HUES48 (cell line): ENCODE measurements around the gene ST8SIA3.

ENCODE experiments used
- H3K27ac ChIP-seq: one replicate; pipeline ENCODE4 v1.7.0; 2013; ENCODE audit warnings: low read depth, low read length, inconsistent platforms
- H3K27me3 ChIP-seq: 2 replicates; pipeline ENCODE4 v1.6.1; 2013; ENCODE audit warnings: mild to moderate bottlenecking, low read length; ENCODE audit not compliant: control insufficient read depth, insufficient read depth
- H3K36me3 ChIP-seq: 2 replicates; pipeline ENCODE4 v1.6.1; 2013; ENCODE audit warnings: low read length; ENCODE audit not compliant: control insufficient read depth, insufficient read depth
- H3K4me1 ChIP-seq: 2 replicates; pipeline ENCODE4 v1.6.1; 2013; ENCODE audit warnings: mild to moderate bottlenecking, low read length; ENCODE audit not compliant: control insufficient read depth, insufficient read depth
- H3K4me3 ChIP-seq: 2 replicates; pipeline ENCODE4 v1.5.1; 2013; ENCODE audit warnings: mild to moderate bottlenecking, low read depth, low read length
- H3K9ac ChIP-seq: 2 replicates; pipeline ENCODE4 v1.6.1; 2013; ENCODE audit warnings: mild to moderate bottlenecking, low read depth, low read length, moderate library complexity
- H3K9me3 ChIP-seq: 2 replicates; pipeline ENCODE4 v1.6.1; 2013; ENCODE audit warnings: low read length; ENCODE audit not compliant: control insufficient read depth, insufficient read depth

ST8SIA3 gene

DNA sequence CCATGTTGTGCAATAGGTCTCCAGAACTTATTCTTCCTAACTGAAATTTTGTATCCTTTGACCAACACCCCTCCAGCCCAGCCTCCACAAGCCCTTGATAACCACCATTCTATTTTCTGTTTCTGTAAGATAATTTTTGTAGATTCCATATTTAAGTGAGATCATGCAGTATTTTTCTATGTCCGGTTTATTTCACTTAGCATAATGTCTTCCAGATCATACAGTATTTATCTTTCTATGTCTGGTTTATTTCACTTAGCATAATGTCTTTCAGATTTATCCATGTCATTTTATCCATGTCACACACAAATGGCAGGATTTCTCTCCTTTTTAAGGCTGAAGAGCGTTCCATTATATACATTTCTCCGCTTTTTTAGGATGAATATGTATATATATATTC is 58.4 kb downstream of the ST8SIA3 start:
- Histone ChIP-seq H3K9ac (no peak overlapping the region), H3K4me1 (no peaks in the 10 kb centered on the region), H3K36me3 (no peaks in the 10 kb centered on the region), H3K27ac (no peak overlapping the region), H3K9me3 (no peaks in the 10 kb centered on the region), H3K27me3 (no peaks in the 10 kb centered on the region; the same call in 1 of the 2 replicates), H3K4me3 (no peak overlapping the region)

DNA sequence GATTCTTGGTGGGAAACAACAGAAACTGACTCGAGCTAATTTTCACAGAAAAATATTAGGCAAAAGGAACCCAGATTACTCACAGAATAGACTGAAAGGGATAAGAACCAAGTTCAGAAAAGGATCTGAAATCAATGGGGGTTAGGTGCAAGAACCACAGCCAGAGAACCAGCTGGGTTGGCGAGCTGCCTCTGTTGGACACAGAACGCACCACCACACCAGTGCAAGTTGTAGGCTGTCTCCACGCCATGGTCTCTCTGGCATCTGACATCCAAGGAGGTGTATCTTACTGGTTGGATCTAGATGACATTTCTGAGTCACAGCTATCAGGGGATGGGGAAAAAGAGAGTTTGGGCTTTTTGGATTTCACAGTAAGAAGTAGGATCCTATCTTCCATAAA is 64.2 kb downstream of the ST8SIA3 start:
- no peak overlapping the region for H3K9ac ChIP-seq

More for the DNA sequence above, 64.2 kb downstream of the ST8SIA3 start:
- H3K27me3 ChIP-seq: no peaks in the 10 kb centered on the region
- no peaks in the 10 kb centered on the region for H3K36me3 ChIP-seq
- no peaks in the 10 kb centered on the region for H3K4me1 ChIP-seq
- no peaks in the 10 kb centered on the region for H3K9me3 ChIP-seq
- no peak overlapping the region for H3K27ac ChIP-seq
- H3K4me3 ChIP-seq: no peak overlapping the region
